Loucy (cell line): Measurements from ENCODE around the gene COA8.

Source experiments
- H2AFZ ChIP-seq: fragments of 200-600 bp; sonication (generic); 2 replicates; pipeline ENCODE4 v1.6.0; 2016; ENCODE audit warnings: antibody characterized with exemption, mild to moderate bottlenecking, low read length, moderate library complexity
- H3F3A ChIP-seq: fragments of 200-600 bp; 2 replicates; pipeline ENCODE4 v1.6.0; 2016; ENCODE audit warnings: antibody characterized with exemption, low read depth, mild to moderate bottlenecking
- H3K27me3 ChIP-seq: fragments of 200-600 bp; sonication (generic); 2 replicates; pipeline ENCODE4 v1.6.1; 2014; ENCODE audit warnings: low read length, mild to moderate bottlenecking; ENCODE audit not compliant: insufficient read depth, poor library complexity, severe bottlenecking
- H3K36me3 ChIP-seq: fragments of 200-600 bp; sonication (generic); 2 replicates; pipeline ENCODE4 v1.6.1; 2016; ENCODE audit warnings: low read length; ENCODE audit not compliant: insufficient read depth
- H3K4me1 ChIP-seq: fragments of 200-600 bp; sonication (generic); 2 replicates; pipeline ENCODE4 v1.5.1; 2014; ENCODE audit warnings: low read length, mild to moderate bottlenecking; ENCODE audit not compliant: insufficient read depth, poor library complexity, severe bottlenecking
- H3K4me2 ChIP-seq: fragments of 200-600 bp; sonication (generic); 2 replicates; pipeline ENCODE4 v1.6.0; 2014; ENCODE audit warnings: antibody characterized with exemption, low read length, low read depth, mild to moderate bottlenecking; ENCODE audit not compliant: poor library complexity, severe bottlenecking
- H3K4me3 ChIP-seq: fragments of 200-600 bp; sonication (generic); 2 replicates; pipeline ENCODE4 v1.5.1; 2014; ENCODE audit warnings: low read length, mild to moderate bottlenecking, mixed read lengths; ENCODE audit not compliant: poor library complexity, severe bottlenecking
- H3K79me2 ChIP-seq: fragments of 200-600 bp; sonication (generic); 2 replicates; pipeline ENCODE4 v1.6.1; 2014; ENCODE audit warnings: low read length; ENCODE audit not compliant: insufficient read depth
- H3K9ac ChIP-seq: fragments of 200-600 bp; sonication (generic); 2 replicates; pipeline ENCODE4 v1.6.0; 2014; ENCODE audit warnings: mild to moderate bottlenecking, low read depth, low read length, moderate library complexity; ENCODE audit not compliant: poor library complexity, severe bottlenecking
- H3K9me2 ChIP-seq: fragments of 200-600 bp; sonication (generic); replicated peaks from 2 replicates; pipeline ENCODE4 v1.6.1; 2016; ENCODE audit warnings: low read depth, low read length, mixed read lengths
- H3K9me3 ChIP-seq: fragments of 200-600 bp; sonication (generic); 2 replicates; pipeline ENCODE4 v1.6.1; 2014; ENCODE audit warnings: mild to moderate bottlenecking, antibody characterized with exemption, low read length, low read depth; ENCODE audit not compliant: insufficient read depth
- H4K20me1 ChIP-seq: fragments of 200-600 bp; sonication (generic); 2 replicates; pipeline ENCODE4 v1.6.0; 2014; ENCODE audit warnings: antibody characterized with exemption, low read length, mild to moderate bottlenecking; ENCODE audit not compliant: insufficient read depth, poor library complexity, severe bottlenecking
- CTCF ChIP-seq: fragments of 200-600 bp; sonication (generic); conservative IDR thresholded peaks from 2 replicates; pipeline ENCODE4 v1.5.1; 2014; ENCODE audit warnings: mild to moderate bottlenecking, antibody characterized with exemption, low read length
- EZH2phosphoT487 ChIP-seq: fragments of 200-600 bp; IDR thresholded peaks from 2 replicates; pipeline ENCODE4 v1.6.1; 2018; ENCODE audit warnings: antibody characterized with exemption, mild to moderate bottlenecking, moderate library complexity, borderline replicate concordance

COA8 gene

GRCh38 chr14:103517174-103517566 is 45.6 kb upstream of the COA8 start:
- Histone ChIP-seq H3K9ac (no peak overlapping the region), H3K79me2 (no peaks in the 10 kb centered on the region), H3K4me1 (peaks cover 4% of the 10 kb centered on the region), H3K9me2 (no peaks in the 10 kb centered on the region), H3K36me3 (no peaks in the 10 kb centered on the region), H2AFZ (no peak overlapping the region), H3F3A (no peaks in the 10 kb centered on the region), H3K4me2 (no peak overlapping the region), H3K9me3 (no peaks in the 10 kb centered on the region), H4K20me1 (no peaks in the 10 kb centered on the region), H3K27me3 (no peaks in the 10 kb centered on the region), H3K4me3 (no peak overlapping the region)
- TF ChIP-seq CTCF (no peak), EZH2phosphoT487 (no peak)

- no peaks in the 10 kb centered on the region for H3F3A ChIP-seq
- no peaks in the 10 kb centered on the region for H3K9me2 ChIP-seq
- H4K20me1 ChIP-seq = no peaks in the 10 kb centered on the region
- no peaks in the 10 kb centered on the region for H3K9me3 ChIP-seq
- no peak for TF ChIP-seq EZH2phosphoT487
- TF ChIP-seq CTCF = no peak
- no peak overlapping the region for H3K4me2 ChIP-seq
- no peak overlapping the region for H3K4me3 ChIP-seq
- H3K9ac ChIP-seq = no peak overlapping the region
- H3K79me2 ChIP-seq = no peaks in the 10 kb centered on the region
- H2AFZ ChIP-seq = no peak overlapping the region
- no peaks in the 10 kb centered on the region for H3K36me3 ChIP-seq
- peaks cover 4% of the 10 kb centered on the region for H3K4me1 ChIP-seq
- no peaks in the 10 kb centered on the region for H3K27me3 ChIP-seq
Measured at GRCh38 chr14:103517721-103518421, 44.9 kb upstream of the COA8 start.

DNA sequence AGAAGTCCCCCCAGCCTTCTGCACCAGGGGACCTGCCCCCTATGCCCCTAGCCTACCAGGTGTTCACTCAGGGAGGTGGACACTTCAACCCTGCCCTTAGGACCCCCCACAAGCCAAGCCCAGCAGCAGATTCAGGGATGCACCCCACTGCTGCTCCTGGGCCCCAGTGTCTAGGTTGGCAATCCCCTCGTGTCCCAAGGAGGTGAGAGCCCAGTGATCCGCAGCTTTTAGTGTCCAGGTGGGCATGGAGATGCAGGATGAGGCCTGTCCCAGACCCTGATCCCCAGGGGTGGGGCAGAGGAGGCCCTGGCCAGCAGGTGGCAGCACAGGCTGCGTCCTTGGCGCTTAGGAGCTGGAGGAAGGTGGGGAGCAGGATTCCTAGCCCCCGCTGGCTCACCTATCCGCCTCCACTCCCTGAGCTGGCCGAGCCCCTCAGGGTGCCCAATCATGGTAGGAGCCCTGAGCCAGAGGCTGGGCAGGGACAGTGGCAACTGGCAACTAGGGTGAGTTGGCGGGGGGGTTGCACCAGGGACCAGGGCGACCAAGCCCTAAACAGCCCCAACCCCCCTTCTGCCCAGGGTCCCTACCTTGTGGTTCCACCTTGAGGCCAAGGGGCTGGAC is 44.2 kb upstream of the COA8 start:
- no peak overlapping the region for H3K9ac ChIP-seq
- peaks cover 4% of the 10 kb centered on the region for H3K4me1 ChIP-seq
- no peak overlapping the region for H3K4me3 ChIP-seq
- H3K27me3 ChIP-seq = no peaks in the 10 kb centered on the region
- H2AFZ ChIP-seq = no peak overlapping the region
- TF ChIP-seq EZH2phosphoT487 = no peak
- peak; percentile 96 for TF ChIP-seq CTCF
- H3K9me2 ChIP-seq = no peaks in the 10 kb centered on the region
- H3K36me3 ChIP-seq = no peaks in the 10 kb centered on the region
- H3K9me3 ChIP-seq = no peaks in the 10 kb centered on the region
- H3K4me2 ChIP-seq = no peak overlapping the region
- H3F3A ChIP-seq = no peaks in the 10 kb centered on the region
- H3K79me2 ChIP-seq = no peaks in the 10 kb centered on the region
- H4K20me1 ChIP-seq = no peaks in the 10 kb centered on the region
